Erythroblast (primary cell): ENCODE results near the gene NFIX.

Experiments
- GATA1 ChIP-seq: IDR thresholded peaks from 2 replicates; pipeline ENCODE4 v1.6.1; 2011; ENCODE audit warnings: low read depth, mild to moderate bottlenecking, control low read depth, low read length, moderate library complexity
- POLR2A ChIP-seq: IDR thresholded peaks from 2 replicates; pipeline ENCODE4 v1.6.1; 2011; ENCODE audit warnings: mild to moderate bottlenecking, low read length

DNA sequence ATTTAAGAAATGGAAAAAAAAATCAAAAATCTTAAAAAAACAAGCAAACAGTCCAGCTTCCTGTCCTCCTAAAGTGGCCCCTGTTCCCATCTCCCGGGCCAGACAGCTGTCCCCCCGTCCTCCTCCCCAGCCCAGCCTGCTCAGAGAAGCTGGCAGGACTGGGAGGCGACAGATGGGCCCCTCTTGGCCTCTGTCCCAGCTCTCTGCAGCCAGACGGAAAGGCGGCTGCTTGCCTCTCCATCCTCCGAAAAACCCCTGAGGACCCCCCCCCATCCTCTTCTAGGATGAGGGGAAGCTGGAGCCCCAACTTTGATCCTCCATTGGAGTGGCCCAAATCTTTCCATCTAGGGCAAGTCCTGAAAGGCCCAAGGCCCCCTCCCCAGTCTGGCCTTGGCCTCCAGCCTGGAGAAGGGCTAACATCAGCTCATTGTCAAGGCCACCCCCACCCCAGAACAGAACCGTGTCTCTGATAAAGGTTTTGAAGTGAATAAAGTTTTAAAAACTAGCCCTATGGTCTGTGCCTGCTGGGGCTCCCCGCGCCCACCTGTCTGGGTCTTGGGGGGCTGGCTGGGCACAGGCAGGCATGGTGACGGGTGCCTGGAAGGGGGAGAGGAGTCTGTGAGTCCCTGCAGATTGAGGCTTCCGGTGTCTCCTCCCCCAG, 42.0 kb upstream of the NFIX start:
- TF ChIP-seq POLR2A (no peak), GATA1 (no peak)
